NCI-H2029 (cell line): ENCODE data around the gene ERP27.

Experiments
- DNase-seq: peaks from one replicate; lab custom pipeline; 2025; lab: John Stamatoyannopoulos, UW

Gene ERP27

DNA sequence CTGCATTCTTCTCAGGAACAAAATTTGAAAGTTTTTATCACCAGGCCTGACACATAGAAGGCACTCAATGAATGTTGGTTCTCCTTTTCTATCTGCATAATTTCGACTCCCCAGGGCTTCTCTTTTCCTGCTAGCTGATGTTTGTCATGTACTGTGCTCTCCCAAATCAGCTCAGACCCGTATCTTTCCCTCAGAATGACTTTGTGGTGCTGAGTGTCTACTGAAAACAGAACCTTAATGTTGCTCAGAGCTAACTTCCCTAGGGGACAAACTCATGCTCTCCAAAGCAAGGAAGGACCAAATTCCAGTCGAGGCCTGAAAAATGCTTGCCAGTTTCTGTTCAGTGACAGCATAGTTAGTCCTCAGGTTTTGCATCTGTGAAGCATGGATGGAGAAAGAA is 21.1 kb upstream of the ERP27 start:
- no peak for DNase-seq

DNA sequence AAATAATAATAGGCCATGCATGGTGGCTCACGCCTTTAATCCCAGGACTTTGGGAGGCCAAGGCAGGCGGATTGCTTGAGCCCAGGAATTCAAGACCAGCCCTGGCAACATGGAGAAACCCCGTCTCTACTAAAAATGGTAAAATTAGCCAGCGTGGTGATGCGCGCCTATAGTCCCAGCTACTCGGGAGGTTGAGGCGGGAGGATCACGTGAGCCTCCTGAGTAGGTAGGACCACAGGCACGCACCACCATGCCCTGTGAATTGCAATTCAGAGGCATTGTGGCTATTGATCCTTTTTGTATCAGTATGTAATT is 20.7 kb upstream of the ERP27 start:
- no peak for DNase-seq

DNA sequence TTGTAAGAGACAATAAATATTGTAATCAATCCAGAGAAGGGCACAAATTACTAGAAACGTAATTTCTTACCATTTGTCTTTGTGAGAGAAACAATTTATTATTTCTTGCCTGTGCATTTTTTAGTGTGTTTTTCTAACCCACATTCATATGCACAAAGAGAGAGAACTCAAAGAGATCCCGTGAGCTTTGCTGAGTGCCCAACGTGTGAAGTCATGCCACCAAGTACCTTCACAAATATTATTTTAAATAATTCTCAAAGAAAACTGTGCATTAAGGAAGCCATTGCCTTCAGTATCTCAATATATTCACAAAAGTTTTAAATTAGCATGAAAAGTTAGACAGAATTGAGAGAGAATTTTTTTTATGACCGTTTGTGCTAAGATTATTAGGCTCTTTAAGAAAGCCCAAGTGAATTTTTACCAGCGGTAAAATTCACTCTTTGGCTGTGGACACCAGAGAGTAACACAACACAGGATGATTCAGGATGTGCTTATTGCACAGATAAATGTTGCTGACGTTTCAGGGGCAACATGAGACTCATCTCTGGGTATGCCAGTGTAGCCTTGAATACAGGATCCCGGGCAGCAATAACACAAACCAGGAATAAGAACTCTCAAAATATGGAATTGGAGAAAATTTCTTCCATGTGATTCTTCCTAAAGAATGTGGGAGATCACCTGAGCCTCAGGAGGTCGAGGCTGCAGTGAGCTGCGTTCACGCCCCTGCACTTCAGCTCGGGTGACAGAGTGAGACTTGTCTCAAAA is 20.2 kb upstream of the ERP27 start:
- DNase-seq = no peak

DNA sequence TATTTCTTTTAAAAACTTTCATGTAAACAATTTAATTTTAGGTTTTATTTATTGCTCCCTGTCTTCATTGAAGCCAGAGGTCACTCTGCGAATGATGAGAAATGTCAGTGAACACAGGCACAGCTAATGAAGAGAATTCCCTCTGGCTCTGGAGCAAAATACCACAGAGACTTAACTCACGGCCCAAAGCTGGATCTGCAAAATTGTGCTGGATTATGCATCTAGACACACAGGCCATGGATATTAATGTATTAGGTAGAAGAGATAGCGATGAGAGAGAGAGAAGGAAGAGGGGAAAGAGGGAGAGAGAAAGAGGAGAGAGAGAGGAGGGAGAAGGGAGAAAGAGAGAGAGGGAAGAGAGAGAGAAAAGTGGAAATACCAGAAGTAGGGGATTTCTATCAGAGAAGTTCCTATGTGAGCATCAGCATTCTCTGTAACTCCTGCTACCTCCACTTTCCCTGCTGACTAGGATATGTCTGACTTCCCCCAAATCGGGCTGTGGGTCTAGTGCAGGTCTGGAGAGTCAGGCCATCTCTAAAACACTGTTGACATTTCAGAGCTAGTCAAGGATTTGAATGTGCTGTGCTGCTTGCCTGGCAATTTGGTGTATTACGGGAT is 19.3 kb upstream of the ERP27 start:
- DNase-seq = no peak

DNA sequence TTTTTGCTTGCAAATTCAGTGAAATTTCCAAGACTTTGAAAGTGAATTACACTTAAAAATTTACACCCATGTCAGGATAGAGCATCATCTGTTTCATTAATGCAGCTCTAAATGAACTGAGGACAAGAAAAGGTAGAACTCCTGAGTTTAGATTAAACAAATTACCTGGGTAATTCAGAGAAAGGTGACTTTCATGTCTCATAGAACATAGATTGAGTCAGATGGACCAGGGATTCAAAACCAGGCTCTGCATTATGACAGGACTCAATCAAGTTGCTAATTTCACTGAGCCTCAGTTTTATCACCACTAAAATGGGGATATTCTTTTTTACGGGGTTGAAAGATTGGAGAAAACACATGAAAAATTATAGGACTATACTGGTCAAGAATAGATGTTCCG is 18.6 kb upstream of the ERP27 start:
- DNase-seq = no peak

DNA sequence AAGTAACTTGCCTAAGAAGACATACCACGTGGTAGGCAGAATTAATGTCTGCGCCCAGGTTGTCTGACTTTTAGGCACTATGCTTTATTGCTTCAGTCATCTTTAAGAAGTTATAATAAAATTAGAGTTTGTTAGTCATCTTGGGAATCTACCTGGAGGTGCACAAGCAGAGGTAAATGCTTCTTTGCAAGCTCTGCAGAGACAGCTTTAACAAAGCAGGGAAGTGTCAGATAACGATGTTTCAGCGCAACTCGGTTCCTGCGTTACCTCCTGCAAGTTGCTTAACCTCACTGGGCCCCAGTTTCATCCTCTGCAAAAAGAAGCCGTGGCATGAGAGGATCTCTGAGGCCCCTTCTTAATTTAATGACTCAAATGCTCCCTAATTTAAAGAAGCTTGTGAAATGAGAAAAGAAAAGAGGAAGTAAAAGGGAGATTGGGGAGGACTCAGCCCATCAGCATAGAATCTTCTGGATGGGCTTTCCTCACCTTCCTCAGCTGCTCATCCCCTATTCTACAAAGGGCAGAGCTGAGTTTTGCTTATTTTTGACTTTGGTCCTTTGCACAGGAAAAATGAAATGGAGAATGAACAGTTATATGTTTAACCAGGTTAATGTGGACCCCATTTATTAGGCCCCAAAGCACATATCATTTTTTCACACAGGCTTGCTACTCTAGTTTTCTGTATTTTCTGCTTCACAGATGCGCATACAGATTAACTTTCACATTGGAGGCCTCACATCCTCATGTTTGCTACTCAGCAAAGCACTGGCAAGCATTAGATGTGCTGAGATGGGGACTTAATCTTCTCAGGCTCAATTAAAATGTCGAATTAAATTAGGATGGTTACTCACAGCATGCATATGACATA is 17.9 kb upstream of the ERP27 start:
- DNase-seq = no peak

DNA sequence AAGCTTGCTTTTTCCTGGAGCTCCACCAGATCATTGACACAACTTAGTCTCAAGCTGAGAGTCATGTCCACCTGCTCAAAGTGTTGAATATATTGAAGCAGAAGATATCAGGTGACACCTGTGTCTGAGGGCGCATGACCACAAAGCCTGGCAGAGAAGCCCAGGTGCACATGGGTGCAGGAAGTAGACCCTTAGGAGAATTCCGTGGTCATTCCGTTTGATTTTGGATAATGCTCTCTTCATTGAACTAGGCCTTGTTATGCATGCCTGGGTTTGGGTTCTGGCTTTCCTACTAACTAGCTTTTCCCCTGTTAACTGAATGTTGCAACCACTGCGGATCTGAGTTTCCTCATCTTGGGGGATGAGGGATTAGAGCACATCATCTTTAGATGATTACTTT is 15.9 kb upstream of the ERP27 start:
- peak; percentile 67 for DNase-seq

DNA sequence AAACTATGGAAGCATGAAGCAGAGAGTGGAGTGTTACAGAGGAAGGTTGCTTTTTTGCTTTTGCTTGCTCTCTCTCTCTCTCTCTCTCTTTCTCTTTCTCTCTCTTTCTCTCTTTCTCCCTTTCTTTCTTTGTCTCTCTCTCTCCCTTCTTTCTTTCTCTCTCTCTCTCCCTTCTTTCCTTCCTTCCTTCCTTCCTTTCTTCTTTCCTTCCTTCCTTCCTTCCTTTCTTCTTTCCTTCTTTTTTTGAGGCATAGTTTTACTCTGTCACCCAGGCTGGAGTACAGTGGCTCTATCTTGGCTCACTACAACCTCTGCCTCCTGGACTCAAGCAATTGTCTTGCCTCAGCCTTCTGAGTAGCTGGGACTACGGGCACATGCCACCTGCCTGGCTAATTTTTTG is 15.4 kb upstream of the ERP27 start:
- DNase-seq = no peak

DNA sequence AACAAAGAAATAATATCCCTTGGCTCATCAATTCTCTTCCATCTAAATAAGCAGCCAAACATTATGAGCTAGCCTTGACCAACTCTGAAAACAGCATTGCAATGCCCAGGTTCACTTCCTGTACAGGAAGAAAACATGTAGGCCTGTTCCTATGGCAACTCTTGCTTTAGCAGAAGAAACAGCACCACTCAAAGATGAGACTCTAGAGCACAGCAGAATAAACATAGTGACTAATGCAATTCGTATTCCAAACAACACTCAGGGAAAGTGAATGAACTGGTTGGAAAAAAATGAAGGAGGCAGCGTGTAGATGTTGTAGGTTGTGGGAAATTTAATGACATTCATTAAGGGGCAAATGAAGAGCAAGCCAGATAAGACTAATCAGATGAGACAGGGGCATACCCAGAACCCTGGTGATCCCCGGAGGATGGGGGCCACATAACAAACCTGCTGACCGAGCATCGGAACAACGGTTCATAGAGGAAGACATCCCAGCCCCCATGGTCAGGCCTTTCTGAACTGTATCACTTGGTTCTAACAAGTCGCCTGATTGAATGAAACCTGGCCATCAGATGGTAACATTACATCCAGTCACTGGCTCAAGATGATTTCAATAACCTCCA is 14.1 kb upstream of the ERP27 start:
- DNase-seq = peak; percentile 74

DNA sequence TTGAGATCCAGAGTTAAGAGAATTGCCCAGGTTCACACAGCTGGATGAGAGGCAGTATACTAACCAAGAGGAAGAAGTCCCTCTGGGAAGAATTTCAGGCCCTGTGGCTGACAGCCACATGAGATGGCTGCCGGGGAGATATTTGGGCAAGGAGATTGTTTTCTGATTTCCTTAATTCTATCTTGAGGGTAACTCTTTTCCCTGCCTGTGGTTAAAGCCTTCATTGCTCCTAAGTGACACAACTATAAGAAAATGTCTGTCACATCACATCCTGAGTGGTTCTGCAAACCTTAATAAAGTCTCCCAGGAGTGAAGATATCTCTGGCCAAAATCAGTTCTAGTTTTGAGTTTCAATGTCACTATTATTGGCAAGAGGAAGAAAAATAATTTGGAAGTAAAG is 13.5 kb upstream of the ERP27 start:
- DNase-seq = no peak

DNA sequence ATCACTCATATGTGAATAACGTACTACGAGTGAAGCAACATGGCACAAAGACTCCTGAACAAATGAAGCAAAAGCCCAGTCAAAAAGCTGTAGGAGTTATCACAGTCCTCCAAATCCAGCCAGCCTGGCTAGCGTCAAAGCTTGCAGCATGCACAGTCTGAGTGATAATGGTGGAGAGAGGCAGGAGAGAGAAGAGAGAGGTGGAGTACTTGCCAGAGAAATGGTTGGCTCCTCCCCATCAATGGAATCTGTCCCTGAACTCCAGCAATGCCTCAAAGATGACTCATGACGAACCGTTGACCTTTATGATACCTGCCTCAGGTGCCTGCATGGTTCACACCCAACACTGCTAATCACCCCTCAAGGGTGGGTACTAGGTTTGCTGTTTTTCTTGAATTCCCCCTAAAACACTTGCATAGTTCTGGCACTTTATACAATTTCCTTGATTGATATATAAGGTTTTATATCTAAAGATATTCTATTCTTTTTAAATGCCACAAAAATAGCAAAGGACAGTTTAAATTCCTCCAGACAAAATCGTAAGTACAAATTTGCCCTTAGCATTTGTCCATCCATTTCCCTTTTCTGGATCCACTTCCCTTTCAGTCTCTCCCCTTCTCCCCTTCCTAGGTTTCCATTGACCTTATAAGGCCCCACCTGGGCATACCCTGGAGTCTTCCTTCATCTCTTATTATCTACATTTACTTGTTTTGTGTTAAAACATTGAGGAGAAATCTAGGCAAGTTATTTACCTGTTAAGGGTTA is 12.8 kb upstream of the ERP27 start:
- DNase-seq = no peak

DNA sequence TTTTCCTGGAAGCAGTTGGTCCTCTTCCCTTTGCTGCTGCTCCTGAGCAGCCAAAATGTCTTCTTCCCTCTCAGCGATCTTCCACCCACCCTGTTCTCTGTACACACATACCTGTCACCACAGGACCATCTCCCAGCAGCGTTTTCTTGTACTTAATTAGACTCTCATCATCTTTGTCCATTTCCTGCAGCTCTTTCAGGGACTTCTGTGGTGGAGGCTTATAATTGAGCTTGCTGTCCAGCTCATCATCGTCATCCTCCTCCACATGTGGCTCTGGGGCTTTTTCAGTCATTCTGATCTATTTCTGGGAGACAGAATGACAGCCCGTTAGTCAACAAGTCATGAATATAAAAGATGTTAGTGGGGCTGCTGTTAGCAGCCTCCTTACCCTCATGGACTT is 12.1 kb upstream of the ERP27 start:
- no peak for DNase-seq

DNA sequence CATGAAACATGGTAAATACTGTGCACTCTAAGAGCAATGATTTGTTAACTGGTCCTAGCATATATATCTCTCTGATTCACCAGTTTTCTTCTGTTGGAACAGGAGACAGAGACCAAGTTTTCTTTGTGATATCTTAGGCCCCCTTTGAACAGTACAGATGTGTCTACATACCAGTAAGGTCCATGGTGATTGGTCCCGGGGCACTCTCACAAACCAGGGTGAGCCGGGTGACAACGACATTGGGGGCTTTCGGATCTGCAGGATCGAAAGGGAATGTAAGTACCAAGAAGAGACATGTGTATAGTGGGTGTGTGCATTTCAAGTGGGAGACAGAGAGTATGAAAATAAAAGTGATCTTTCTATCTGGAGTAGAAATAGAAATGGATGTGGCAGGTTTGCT is 11.3 kb upstream of the ERP27 start:
- DNase-seq = no peak

DNA sequence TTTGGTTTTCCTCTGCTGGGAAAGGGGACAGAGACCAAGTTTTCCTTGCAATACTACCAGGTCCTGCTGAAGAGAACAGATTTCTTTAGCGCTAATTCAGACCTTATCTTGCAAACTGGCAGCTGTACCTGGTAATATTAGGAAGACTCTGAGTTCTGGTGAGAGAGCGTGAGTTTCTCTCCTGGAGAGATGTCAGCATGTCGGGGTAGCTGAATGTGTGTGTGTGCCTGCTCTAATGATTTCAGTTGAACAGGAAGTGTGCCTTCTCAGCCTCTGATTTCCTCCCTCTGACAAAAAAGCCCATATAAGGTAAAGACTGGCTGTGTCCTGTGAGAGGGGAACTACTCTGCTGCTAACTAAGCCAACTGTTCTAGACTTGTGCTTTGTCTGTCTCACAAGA is 10.3 kb upstream of the ERP27 start:
- DNase-seq = peak; percentile 29

DNA sequence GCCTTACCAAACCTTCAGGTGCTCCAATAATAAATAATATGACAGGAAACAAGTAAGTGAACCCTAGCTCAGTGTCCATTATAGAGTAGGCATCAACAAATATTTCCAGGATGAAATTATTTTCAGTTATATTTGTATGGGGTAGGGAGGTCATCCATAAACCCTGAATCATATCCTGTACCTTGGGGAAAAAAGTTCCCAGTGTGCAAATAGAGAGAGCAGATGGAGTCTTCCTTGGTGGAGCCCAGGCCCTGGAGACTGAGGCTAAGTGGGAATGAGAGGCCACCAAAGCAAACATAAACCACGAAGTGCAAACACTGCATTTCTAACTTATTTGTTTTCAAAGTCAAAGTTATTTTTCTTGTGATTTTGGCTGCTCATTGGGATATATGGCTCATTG is 8.5 kb upstream of the ERP27 start:
- no peak for DNase-seq

DNA sequence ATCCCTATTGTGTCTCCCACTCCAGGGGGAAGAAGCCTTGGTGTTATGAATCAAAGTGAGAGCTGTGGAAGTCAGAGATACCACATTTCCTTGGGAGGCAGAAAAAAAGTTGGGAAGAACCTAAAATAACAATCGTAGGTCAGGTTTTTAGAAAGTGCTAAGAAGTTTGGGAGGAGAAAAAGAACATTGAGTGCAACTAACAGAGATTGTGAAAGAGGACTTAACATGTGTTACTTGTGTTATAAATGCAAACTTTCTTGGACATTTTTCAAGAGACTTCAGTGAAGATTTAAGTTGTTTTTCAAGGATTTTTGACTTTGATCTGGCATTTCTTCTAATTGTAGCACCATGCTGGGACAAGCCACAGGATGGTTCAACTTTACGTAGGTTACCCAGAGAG is 7.8 kb upstream of the ERP27 start:
- DNase-seq = no peak

DNA sequence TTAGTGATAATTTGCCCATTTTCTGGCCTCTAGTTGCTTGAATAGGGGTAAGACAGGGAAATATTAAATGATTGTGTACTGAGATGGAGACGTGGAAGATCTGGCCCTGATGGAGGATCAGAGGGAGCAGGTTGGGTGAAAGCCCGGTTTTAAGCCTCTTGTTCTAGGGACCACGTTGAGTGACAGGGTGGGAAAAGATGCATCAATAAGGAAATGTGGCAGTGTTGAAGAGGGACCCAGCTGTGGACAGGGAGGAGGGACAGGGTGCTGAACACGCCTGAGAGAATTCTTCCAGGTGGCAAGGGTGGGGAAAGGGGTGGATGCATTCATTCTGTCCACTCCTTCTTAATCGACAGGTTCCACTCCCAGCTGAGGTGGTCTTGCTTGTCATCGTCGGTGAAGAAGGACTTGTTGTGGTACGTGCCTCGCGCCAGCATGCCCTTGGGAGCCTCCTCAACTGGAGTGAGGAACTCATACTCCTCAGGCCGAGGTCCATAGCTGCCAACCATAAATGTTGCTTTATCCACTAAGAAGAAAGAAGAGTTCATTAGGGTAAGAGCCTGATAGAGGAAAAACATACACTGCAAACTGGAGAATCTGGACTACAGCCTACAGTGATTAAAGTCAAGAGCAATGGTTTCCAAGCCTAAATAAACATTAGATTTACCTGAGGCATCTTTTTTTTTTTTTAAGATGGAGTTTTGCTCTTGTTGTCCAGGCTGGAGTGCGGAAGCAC is 4.0 kb upstream of the ERP27 start:
- no peak for DNase-seq

DNA sequence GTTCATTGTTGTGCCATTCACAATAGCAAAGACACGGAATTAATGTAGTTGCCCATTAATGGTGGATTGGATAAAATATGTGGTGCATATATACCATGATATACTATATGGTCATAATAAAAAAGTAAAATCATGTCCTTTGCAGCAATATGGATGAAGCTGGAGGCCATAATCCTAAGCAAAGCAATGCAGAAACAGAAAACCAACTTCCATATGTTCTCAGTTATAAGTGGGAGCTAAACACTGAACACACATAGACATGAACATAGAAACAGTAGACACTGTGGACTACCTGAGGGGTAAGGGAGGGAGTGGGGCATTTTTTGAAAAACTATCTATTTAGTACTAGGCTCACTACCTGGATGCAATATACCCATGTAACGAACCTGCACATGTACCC is 3.0 kb upstream of the ERP27 start:
- DNase-seq = no peak

DNA sequence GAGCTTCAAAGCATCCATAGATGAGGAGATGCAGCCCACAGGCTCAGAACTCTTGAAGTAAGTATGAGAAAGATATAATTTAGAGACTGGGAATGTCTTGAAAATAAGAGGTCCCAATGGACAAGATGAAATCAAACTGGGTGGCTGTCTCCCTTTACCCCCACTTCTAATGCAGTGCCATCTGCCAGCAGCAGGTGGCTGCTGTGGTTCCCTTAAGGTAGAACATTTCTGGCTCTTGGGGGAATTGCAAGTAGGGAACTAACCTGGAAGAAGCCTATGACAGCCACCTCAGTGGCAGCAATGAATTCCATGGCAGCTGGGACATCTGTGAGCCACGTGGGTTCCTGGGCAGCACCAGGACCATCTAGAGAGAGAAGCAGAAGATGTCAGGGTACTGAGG is 648 bp downstream of the ERP27 start:
- no peak for DNase-seq

DNA sequence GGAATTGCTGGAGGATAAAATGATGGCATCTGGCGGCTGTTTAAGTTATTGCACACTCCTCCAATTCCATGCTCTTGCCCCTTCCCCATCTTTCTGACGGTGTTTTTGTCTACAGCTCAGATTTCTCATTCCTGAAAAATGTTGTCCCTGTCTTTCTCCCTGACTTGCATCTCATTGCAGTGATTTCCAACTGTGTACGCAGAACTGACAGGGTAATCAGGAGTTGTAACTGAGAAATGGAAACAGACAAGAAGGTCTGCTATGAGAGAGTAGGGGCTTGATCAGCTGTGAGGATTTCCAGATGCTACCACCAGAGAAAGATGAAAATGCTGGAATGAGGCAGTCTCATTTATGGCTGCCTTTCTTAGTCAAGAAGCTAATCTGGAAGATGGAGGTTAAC is 1.3 kb downstream of the ERP27 start:
- DNase-seq = no peak

DNA sequence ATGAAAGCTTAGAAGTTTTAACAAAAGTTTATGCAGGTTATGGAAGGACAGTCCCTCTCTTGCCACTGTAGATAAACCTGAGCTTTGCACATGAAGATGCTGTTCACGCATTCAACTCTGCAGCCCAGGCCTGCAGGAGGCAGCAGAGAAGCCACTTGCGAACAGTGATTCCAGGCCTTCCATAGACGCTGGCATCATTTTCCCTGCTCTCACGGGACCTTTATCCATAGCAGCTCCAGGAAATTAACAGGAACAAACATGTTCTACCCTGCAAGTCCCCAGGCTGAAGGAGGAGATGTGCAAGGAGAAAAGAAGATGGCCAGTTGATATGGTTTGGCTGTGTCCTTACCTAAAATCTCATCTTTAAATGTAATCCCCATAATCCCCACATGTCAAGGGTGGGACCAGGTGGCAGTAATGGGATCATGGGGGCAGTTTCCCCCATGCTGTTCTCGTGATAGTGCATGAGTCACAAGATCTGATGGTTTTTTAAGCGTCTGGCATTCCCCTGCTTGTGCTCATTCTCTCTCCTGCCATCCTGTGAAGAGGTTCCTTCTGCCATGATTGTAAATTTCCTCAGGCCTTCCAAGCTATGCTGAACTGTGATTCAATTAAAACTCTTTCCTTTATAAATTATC is 2.0 kb downstream of the ERP27 start:
- DNase-seq = no peak
